Naive B cell (primary cell): ENCODE results near the gene NOG. TPM values are rescaled to one million over a fixed set of nuclear protein-coding genes. Genes with fewer than 3 reads are reported as not detected.

Experiments used
- ATAC-seq, 2 donors: fragments of 150-1000 bp; cut with Tn5 transposase; 2 replicates each; pipeline ENCODE4 v1.10.0; 2021; ENCODE audit warnings: low read depth in 2 of 2, mild to moderate bottlenecking in 2 of 2, moderate library complexity in 2 of 2
- DNase-seq: peaks from one replicate; pipeline ENCODE4 v3.0.0; 2022
- H3K27ac Mint-ChIP-seq, 6 donors: one replicate each; pipeline ENCODE4 v1.8.0; 2020 to 2022; ENCODE audit warnings: mild to moderate bottlenecking in 6 of 6, mixed read lengths in 6 of 6, moderate library complexity in 5 of 6, inconsistent platforms in 2 of 6
- H3K27me3 Mint-ChIP-seq, 3 donors: one replicate each; pipeline ENCODE4 v1.8.0; 2021 to 2022; ENCODE audit warnings: mixed read lengths in 3 of 3, mild to moderate bottlenecking in 1 of 3
- H3K36me3 Mint-ChIP-seq, 2 donors: one replicate each; pipeline ENCODE4 v1.8.0; 2020 to 2022; ENCODE audit warnings: mixed read lengths in 2 of 2, inconsistent platforms in 1 of 2, mild to moderate bottlenecking in 1 of 2
- H3K4me1 Mint-ChIP-seq, 3 donors: one replicate each; pipeline ENCODE4 v1.8.0; 2020 to 2022; ENCODE audit warnings: mixed read lengths in 3 of 3, inconsistent platforms in 1 of 3, mild to moderate bottlenecking in 1 of 3, moderate library complexity in 1 of 3
- H3K4me3 Mint-ChIP-seq, 8 donors: one replicate each; pipeline ENCODE4 v1.8.0; 2020 to 2022; ENCODE audit warnings: mild to moderate bottlenecking in 8 of 8, mixed read lengths in 8 of 8, moderate library complexity in 8 of 8, inconsistent platforms in 2 of 8
- H3K9me3 Mint-ChIP-seq, 7 donors: one replicate each; pipeline ENCODE4 v1.8.0; 2020 to 2022; ENCODE audit warnings: mixed read lengths in 7 of 7, mild to moderate bottlenecking in 5 of 7, inconsistent platforms in 2 of 7, moderate library complexity in 1 of 7
- polyA plus RNA-seq, 6 donors: library from polyadenylated mRNA; unstranded; fragments of 300-500 nt; fragmentation: Illumina TruSeq; gene quantifications; one replicate each; pipeline ENCODE4 v1.2.3, GENCODE V29; 2021; ENCODE audit warnings: low read depth in 6 of 6

The NOG gene
- polyA plus RNA-seq, 6 donors from 2014 or later = 0.16 to 0.17 TPM; not detected in 4

- Mint-ChIP-seq H3K4me3 (no peak overlapping the region), H3K27me3 (peaks cover 0 to 8% (median 0%) of the 10 kb centered on the region in 3 donors), H3K9me3 (no peaks in the 10 kb centered on the region), H3K27ac (no peak overlapping the region), H3K36me3 (no peaks in the 10 kb centered on the region), H3K4me1 (no peaks in the 10 kb centered on the region)
- no peak for DNase-seq
- no peak for ATAC-seq
Observed at GRCh38 chr17:56630202-56630601, 36.7 kb downstream of the NOG start.

GRCh38 chr17:56633681-56634080 is 40.2 kb downstream of the NOG start:
- DNase-seq (no peak), ATAC-seq (no peak)
- Mint-ChIP-seq H3K4me3 (no peak overlapping the region), H3K4me1 (no peaks in the 10 kb centered on the region), H3K27ac (no peak overlapping the region), H3K27me3 (peaks cover 0 to 14% (median 11%) of the 10 kb centered on the region in 3 donors), H3K36me3 (no peaks in the 10 kb centered on the region), H3K9me3 (no peaks in the 10 kb centered on the region)

GRCh38 chr17:56635641-56636040 is 42.1 kb downstream of the NOG start:
- no peaks in the 10 kb centered on the region for H3K36me3 Mint-ChIP-seq
- no peak overlapping the region for H3K27ac Mint-ChIP-seq
- no peak overlapping the region for H3K4me3 Mint-ChIP-seq
- H3K4me1 Mint-ChIP-seq = no peaks in the 10 kb centered on the region
- no peaks in the 10 kb centered on the region for H3K9me3 Mint-ChIP-seq
- ATAC-seq (no peak), DNase-seq (no peak)
- H3K27me3 Mint-ChIP-seq = peaks cover 0 to 22% (median 11%) of the 10 kb centered on the region in 3 donors

GRCh38 chr17:56636265-56636664 is 42.8 kb downstream of the NOG start:
- no peak for ATAC-seq
- peaks cover 0 to 23% (median 11%) of the 10 kb centered on the region in 3 donors for H3K27me3 Mint-ChIP-seq
- no peak overlapping the region for H3K27ac Mint-ChIP-seq
- H3K9me3 Mint-ChIP-seq = no peaks in the 10 kb centered on the region
- H3K4me3 Mint-ChIP-seq = no peak overlapping the region
- DNase-seq = no peak
- no peaks in the 10 kb centered on the region for H3K36me3 Mint-ChIP-seq
- H3K4me1 Mint-ChIP-seq = no peaks in the 10 kb centered on the region

GRCh38 chr17:56637254-56637653 is 43.8 kb downstream of the NOG start:
- ATAC-seq = no peak
- H3K36me3 Mint-ChIP-seq = no peaks in the 10 kb centered on the region
- no peak overlapping the region for H3K4me3 Mint-ChIP-seq
- H3K27me3 Mint-ChIP-seq = peaks cover 0 to 23% (median 11%) of the 10 kb centered on the region in 3 donors
- H3K4me1 Mint-ChIP-seq = no peaks in the 10 kb centered on the region
- no peaks in the 10 kb centered on the region for H3K9me3 Mint-ChIP-seq
- H3K27ac Mint-ChIP-seq = peak overlapping the region in 1 of 6 donors; percentile 8
- DNase-seq = no peak

GRCh38 chr17:56638591-56639051 is 45.1 kb downstream of the NOG start:
- peaks cover 0 to 23% (median 11%) of the 10 kb centered on the region in 3 donors for H3K27me3 Mint-ChIP-seq
- ATAC-seq = no peak
- H3K27ac Mint-ChIP-seq = no peak overlapping the region
- H3K9me3 Mint-ChIP-seq = no peaks in the 10 kb centered on the region
- no peak for DNase-seq
- H3K4me3 Mint-ChIP-seq = no peak overlapping the region
- no peaks in the 10 kb centered on the region for H3K4me1 Mint-ChIP-seq
- H3K36me3 Mint-ChIP-seq = no peaks in the 10 kb centered on the region

- H3K4me1 Mint-ChIP-seq = no peaks in the 10 kb centered on the region
- H3K9me3 Mint-ChIP-seq = no peaks in the 10 kb centered on the region
- no peak overlapping the region for H3K4me3 Mint-ChIP-seq
- ATAC-seq (no peak), DNase-seq (no peak)
- H3K36me3 Mint-ChIP-seq = no peaks in the 10 kb centered on the region
- H3K27me3 Mint-ChIP-seq = peaks cover 0 to 27% (median 17%) of the 10 kb centered on the region in 3 donors
- no peak overlapping the region for H3K27ac Mint-ChIP-seq
Observed at GRCh38 chr17:56639517-56639916, 46.0 kb downstream of the NOG start.

- ATAC-seq = no peak
Observed at GRCh38 chr17:56640116-56640515, 46.6 kb downstream of the NOG start.

GRCh38 chr17:56641373-56641772 is 47.9 kb downstream of the NOG start:
- DNase-seq = no peak

More at GRCh38 chr17:56640116-56640515, 46.6 kb downstream of the NOG start:
- Mint-ChIP-seq H3K27me3 (peaks cover 0 to 28% (median 23%) of the 10 kb centered on the region in 3 donors), H3K36me3 (no peaks in the 10 kb centered on the region), H3K27ac (no peak overlapping the region), H3K9me3 (no peaks in the 10 kb centered on the region), H3K4me3 (peak overlapping the region in 1 of 8 donors; percentile 65), H3K4me1 (no peaks in the 10 kb centered on the region)
- DNase-seq = no peak

GRCh38 chr17:56641894-56642293 is 48.4 kb downstream of the NOG start:
- no peaks in the 10 kb centered on the region for H3K4me1 Mint-ChIP-seq
- peak overlapping the region in 1 of 8 donors; percentile 26 for H3K4me3 Mint-ChIP-seq
- no peaks in the 10 kb centered on the region for H3K9me3 Mint-ChIP-seq
- DNase-seq (no peak), ATAC-seq (no peak)
- no peak overlapping the region for H3K27ac Mint-ChIP-seq
- H3K36me3 Mint-ChIP-seq = no peaks in the 10 kb centered on the region
- peaks cover 0 to 34% (median 31%) of the 10 kb centered on the region in 3 donors for H3K27me3 Mint-ChIP-seq

More at GRCh38 chr17:56641373-56641772, 47.9 kb downstream of the NOG start:
- ATAC-seq = no peak
- Mint-ChIP-seq H3K27me3 (peaks cover 0 to 35% (median 32%) of the 10 kb centered on the region in 3 donors), H3K9me3 (no peaks in the 10 kb centered on the region), H3K4me1 (no peaks in the 10 kb centered on the region), H3K27ac (no peak overlapping the region), H3K4me3 (no peak overlapping the region), H3K36me3 (no peaks in the 10 kb centered on the region)

- no peaks in the 10 kb centered on the region for H3K4me1 Mint-ChIP-seq
- H3K4me3 Mint-ChIP-seq = no peak overlapping the region
- H3K27me3 Mint-ChIP-seq = peaks cover 0 to 32% (median 27%) of the 10 kb centered on the region in 3 donors
- H3K9me3 Mint-ChIP-seq = no peaks in the 10 kb centered on the region
- H3K36me3 Mint-ChIP-seq = no peaks in the 10 kb centered on the region
- H3K27ac Mint-ChIP-seq = no peak overlapping the region
- ATAC-seq (no peak), DNase-seq (no peak)
Observed at GRCh38 chr17:56642424-56642823, 48.9 kb downstream of the NOG start.

Other genes starting within 250 kb of the NOG start
- gene C17orf67, start 240.2 kb downstream of the NOG start, polyA plus RNA-seq = 1 to 10 TPM in 5 of 6 donors, under 1 TPM in 1; 0.15 to 2.4 (median 1.4) TPM
- gene DGKE, start 240.5 kb downstream of the NOG start, polyA plus RNA-seq = 1 to 10 TPM; 1.3 to 4.1 (median 3.3) TPM